GM23338 (cell line): Measurements from ENCODE around the gene INSL4.

Experiments used
- EZH2 ChIP-seq: fragments of 200-600 bp; sonication (generic); IDR thresholded peaks from one replicate; pipeline ENCODE4 v1.8.0; 2017; ENCODE audit warnings: antibody characterized with exemption, mild to moderate bottlenecking, low read depth; ENCODE audit not compliant: unreplicated experiment
- EZH2phosphoT487 ChIP-seq: fragments of 200-600 bp; sonication (generic); IDR thresholded peaks from one replicate; pipeline ENCODE4 v1.8.1; 2018; ENCODE audit warnings: antibody characterized with exemption; ENCODE audit not compliant: unreplicated experiment
- JUNB ChIP-seq: IDR thresholded peaks from one replicate; pipeline ENCODE4 v1.6.1; 2016; ENCODE audit warnings: antibody characterized with exemption; ENCODE audit not compliant: unreplicated experiment
- POLR2AphosphoS5 ChIP-seq: IDR thresholded peaks from 2 replicates; pipeline ENCODE4 v1.6.1; 2016; ENCODE audit warnings: antibody characterized with exemption, low read depth
- TF ChIP-seq, protein P1 (sequence below), 2 experiments: fragments of 200-600 bp in 1 of 2; sonication (generic) in 1 of 2; conservative IDR thresholded peaks; 2 replicates each; pipeline versions ENCODE4 v1.5.1 to v1.6.1; 2016 to 2017; ENCODE audit warnings: antibody characterized with exemption in 2 of 2, low read depth in 2 of 2, mild to moderate bottlenecking in 2 of 2, moderate library complexity in 1 of 2
- TF ChIP-seq, protein P2 (sequence below): IDR thresholded peaks from one replicate; pipeline ENCODE4 v1.6.1; 2018; ENCODE audit warnings: antibody characterized with exemption; ENCODE audit not compliant: unreplicated experiment

DNA sequence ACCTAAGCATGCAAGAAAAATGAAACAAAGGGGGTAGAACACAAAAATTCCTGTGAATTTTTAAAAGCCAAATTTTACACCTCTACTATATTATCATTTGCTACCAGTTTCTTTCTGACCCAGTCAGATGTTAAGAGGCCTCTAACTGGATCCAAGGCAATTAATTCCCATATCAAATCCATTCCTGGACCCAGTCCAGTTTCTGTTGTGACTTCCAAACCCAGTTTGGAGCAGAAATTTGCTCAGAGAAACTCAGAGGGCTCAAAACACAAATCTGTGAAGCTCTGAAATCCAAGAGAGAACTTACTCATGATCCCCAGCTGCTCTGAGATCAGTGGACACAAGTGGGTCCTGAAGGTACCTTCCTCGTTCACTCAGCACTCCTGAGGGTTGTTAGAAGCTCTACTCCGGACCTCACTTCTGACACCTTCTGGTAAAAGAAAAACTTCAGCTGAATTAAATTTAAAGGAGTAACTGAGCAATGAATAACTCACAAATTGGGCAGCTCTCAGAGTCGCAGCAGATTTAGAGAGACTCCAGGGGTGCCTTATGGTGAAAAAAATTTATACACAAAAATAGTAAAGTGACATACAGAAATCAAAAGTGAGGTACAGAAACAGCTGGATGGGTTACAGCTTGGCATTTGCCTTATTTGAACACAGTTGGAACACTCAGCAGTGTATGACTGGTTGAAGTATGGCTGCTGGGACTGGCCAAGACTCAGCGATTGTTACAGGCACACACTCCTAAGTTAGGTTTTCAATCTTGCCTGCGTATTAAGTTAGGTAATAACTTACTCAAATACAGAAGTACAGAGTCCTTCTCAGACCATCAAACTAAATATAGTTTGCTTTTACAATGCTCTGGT, 32.4 kb downstream of the INSL4 start:
- TF ChIP-seq, protein P1, sequence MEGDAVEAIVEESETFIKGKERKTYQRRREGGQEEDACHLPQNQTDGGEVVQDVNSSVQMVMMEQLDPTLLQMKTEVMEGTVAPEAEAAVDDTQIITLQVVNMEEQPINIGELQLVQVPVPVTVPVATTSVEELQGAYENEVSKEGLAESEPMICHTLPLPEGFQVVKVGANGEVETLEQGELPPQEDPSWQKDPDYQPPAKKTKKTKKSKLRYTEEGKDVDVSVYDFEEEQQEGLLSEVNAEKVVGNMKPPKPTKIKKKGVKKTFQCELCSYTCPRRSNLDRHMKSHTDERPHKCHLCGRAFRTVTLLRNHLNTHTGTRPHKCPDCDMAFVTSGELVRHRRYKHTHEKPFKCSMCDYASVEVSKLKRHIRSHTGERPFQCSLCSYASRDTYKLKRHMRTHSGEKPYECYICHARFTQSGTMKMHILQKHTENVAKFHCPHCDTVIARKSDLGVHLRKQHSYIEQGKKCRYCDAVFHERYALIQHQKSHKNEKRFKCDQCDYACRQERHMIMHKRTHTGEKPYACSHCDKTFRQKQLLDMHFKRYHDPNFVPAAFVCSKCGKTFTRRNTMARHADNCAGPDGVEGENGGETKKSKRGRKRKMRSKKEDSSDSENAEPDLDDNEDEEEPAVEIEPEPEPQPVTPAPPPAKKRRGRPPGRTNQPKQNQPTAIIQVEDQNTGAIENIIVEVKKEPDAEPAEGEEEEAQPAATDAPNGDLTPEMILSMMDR (conservative IDR thresholded peaks at IDR 0.05; ENCODE audit: low read depth in 2 of 2): peak; percentile 42 to 43; a peak in 3 of 4 replicates
- TF ChIP-seq POLR2AphosphoS5: no peak
- TF ChIP-seq JUNB: no peak
- TF ChIP-seq EZH2phosphoT487: no peak
- no peak for TF ChIP-seq EZH2
- TF ChIP-seq, protein P2, sequence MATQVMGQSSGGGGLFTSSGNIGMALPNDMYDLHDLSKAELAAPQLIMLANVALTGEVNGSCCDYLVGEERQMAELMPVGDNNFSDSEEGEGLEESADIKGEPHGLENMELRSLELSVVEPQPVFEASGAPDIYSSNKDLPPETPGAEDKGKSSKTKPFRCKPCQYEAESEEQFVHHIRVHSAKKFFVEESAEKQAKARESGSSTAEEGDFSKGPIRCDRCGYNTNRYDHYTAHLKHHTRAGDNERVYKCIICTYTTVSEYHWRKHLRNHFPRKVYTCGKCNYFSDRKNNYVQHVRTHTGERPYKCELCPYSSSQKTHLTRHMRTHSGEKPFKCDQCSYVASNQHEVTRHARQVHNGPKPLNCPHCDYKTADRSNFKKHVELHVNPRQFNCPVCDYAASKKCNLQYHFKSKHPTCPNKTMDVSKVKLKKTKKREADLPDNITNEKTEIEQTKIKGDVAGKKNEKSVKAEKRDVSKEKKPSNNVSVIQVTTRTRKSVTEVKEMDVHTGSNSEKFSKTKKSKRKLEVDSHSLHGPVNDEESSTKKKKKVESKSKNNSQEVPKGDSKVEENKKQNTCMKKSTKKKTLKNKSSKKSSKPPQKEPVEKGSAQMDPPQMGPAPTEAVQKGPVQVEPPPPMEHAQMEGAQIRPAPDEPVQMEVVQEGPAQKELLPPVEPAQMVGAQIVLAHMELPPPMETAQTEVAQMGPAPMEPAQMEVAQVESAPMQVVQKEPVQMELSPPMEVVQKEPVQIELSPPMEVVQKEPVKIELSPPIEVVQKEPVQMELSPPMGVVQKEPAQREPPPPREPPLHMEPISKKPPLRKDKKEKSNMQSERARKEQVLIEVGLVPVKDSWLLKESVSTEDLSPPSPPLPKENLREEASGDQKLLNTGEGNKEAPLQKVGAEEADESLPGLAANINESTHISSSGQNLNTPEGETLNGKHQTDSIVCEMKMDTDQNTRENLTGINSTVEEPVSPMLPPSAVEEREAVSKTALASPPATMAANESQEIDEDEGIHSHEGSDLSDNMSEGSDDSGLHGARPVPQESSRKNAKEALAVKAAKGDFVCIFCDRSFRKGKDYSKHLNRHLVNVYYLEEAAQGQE: no peak
